PC-3 (cell line): ENCODE data around the gene ZNF469.

Source experiments
- EZH2phosphoT487 ChIP-seq: fragments of 300-600 bp; sonication (generic); IDR thresholded peaks from 2 replicates; pipeline ENCODE4 v1.6.1; 2018; ENCODE audit warnings: mild to moderate bottlenecking, antibody characterized with exemption, low read length, borderline replicate concordance
- TF ChIP-seq, protein P1 (sequence below): fragments of 300-600 bp; sonication (generic); conservative IDR thresholded peaks from 2 replicates; pipeline ENCODE4 v1.5.1; 2017; ENCODE audit warnings: antibody characterized with exemption, low read depth, mild to moderate bottlenecking, low read length

GRCh38 chr16:88349153-88349902 is 33.4 kb upstream of the ZNF469 start:
- TF ChIP-seq, protein P1, sequence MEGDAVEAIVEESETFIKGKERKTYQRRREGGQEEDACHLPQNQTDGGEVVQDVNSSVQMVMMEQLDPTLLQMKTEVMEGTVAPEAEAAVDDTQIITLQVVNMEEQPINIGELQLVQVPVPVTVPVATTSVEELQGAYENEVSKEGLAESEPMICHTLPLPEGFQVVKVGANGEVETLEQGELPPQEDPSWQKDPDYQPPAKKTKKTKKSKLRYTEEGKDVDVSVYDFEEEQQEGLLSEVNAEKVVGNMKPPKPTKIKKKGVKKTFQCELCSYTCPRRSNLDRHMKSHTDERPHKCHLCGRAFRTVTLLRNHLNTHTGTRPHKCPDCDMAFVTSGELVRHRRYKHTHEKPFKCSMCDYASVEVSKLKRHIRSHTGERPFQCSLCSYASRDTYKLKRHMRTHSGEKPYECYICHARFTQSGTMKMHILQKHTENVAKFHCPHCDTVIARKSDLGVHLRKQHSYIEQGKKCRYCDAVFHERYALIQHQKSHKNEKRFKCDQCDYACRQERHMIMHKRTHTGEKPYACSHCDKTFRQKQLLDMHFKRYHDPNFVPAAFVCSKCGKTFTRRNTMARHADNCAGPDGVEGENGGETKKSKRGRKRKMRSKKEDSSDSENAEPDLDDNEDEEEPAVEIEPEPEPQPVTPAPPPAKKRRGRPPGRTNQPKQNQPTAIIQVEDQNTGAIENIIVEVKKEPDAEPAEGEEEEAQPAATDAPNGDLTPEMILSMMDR = no peak
- no peak for TF ChIP-seq EZH2phosphoT487
